ENCODE data around the gene PARD3. TPM values are rescaled to one million over a fixed set of nuclear protein-coding genes. Genes with fewer than 3 reads are reported as not detected.

Gene PARD3
- total RNA-seq, 4 donors from 2014 or later, result 27.3 to 65.3 (median 55.6) TPM

GRCh38 chr10:34186745-34187144, 628.4 kb downstream of the PARD3 start:
- Histone ChIP-seq H3K9me3 (no peaks in the 10 kb centered on the region), H3K4me1 (peaks cover 0 to 25% (median 15%) of the 10 kb centered on the region in 4 donors), H3K4me3 (no peak overlapping the region), H3K27ac (peak overlapping the region in 1 of 4 donors; percentile 41), H3K27me3 (no peaks in the 10 kb centered on the region), H3K36me3 (no peaks in the 10 kb centered on the region)
- TF ChIP-seq POLR2A (IDR thresholded peaks at IDR 0.05), result no peak
- TF ChIP-seq EP300 (IDR thresholded peaks at IDR 0.05; ENCODE audit: low read depth), result no peak
- TF ChIP-seq POLR2AphosphoS5 (IDR thresholded peaks at IDR 0.05), result no peak
- TF ChIP-seq CTCF (IDR thresholded peaks at IDR 0.05), result no peak
- no peak for DNase-seq
- 78% methylated on average over 3 of the region's 3 CpGs; no CpG with 5 or more reads in 1 of the 2 donors for WGBS, 2 donors (ENCODE audit: low coverage in 1 of 2)
- intact Hi-C loops (cut with DNase I; ENCODE audit: low total_unique reads), result no loop called here
- in situ Hi-C loops (cut with MboI; ENCODE audit: low pct_ligation_motif_present in 1 of 4, low pct_unique_long_range_greater_than_20kb in 1 of 4, low sequenced_read_pairs in 3 of 4), result no loop called here

GRCh38 chr10:34185998-34186397, 629.1 kb downstream of the PARD3 start:
- H3K36me3 ChIP-seq, result no peaks in the 10 kb centered on the region
- 65% methylated on average over 7 of the region's 7 CpGs; no CpG with 5 or more reads in 1 of the 2 donors for WGBS, 2 donors (ENCODE audit: low coverage in 1 of 2)
- TF ChIP-seq POLR2A (IDR thresholded peaks at IDR 0.05) (no peak), EP300 (IDR thresholded peaks at IDR 0.05; ENCODE audit: low read depth) (no peak), POLR2AphosphoS5 (IDR thresholded peaks at IDR 0.05) (no peak), CTCF (IDR thresholded peaks at IDR 0.05) (no peak)
- DNase-seq, result no peak
- peaks cover 0 to 27% (median 15%) of the 10 kb centered on the region in 4 donors for H3K4me1 ChIP-seq
- H3K4me3 ChIP-seq, result no peak overlapping the region
- peak overlapping the region in 2 of 4 donors; percentile 13 to 41 for H3K27ac ChIP-seq
- H3K9me3 ChIP-seq, result no peaks in the 10 kb centered on the region
- in situ Hi-C loops (cut with MboI; ENCODE audit: low pct_ligation_motif_present in 1 of 4, low pct_unique_long_range_greater_than_20kb in 1 of 4, low sequenced_read_pairs in 3 of 4), result no loop called here
- intact Hi-C loops (cut with DNase I; ENCODE audit: low total_unique reads), result no loop called here
- no peaks in the 10 kb centered on the region for H3K27me3 ChIP-seq

- no peak for TF ChIP-seq EP300 (IDR thresholded peaks at IDR 0.05; ENCODE audit: low read depth)
- DNase-seq, result no peak
- H3K36me3 ChIP-seq, result no peaks in the 10 kb centered on the region
- peaks cover 0 to 27% (median 15%) of the 10 kb centered on the region in 4 donors for H3K4me1 ChIP-seq
- 32 to 50% methylated on average over 1 of the region's 1 CpG for WGBS, 2 donors (ENCODE audit: low coverage in 1 of 2)
- no peaks in the 10 kb centered on the region for H3K27me3 ChIP-seq
- H3K27ac ChIP-seq, result peak overlapping the region in 3 of 4 donors; percentile 1 to 42 (median 26)
- intact Hi-C loops (cut with DNase I; ENCODE audit: low total_unique reads) (no loop called here), in situ Hi-C loops (cut with MboI; ENCODE audit: low pct_ligation_motif_present in 1 of 4, low pct_unique_long_range_greater_than_20kb in 1 of 4, low sequenced_read_pairs in 3 of 4) (no loop called here)
- H3K4me3 ChIP-seq, result no peak overlapping the region
- no peaks in the 10 kb centered on the region for H3K9me3 ChIP-seq
These were observed 630.1 kb downstream of the PARD3 start for GRCh38 chr10:34184939-34185386.

- peaks cover 0 to 27% (median 15%) of the 10 kb centered on the region in 4 donors for H3K4me1 ChIP-seq
- 79 to 81% methylated on average over 6 of the region's 6 CpGs for WGBS, 2 donors (ENCODE audit: low coverage in 1 of 2)
- no peaks in the 10 kb centered on the region for H3K9me3 ChIP-seq
- H3K27ac ChIP-seq, result peak overlapping the region in 2 of 4 donors; percentile 36 to 42
- no peak for TF ChIP-seq POLR2AphosphoS5 (IDR thresholded peaks at IDR 0.05)
- no peak for TF ChIP-seq EP300 (IDR thresholded peaks at IDR 0.05; ENCODE audit: low read depth)
- TF ChIP-seq POLR2A (IDR thresholded peaks at IDR 0.05), result no peak
- no peak for TF ChIP-seq CTCF (IDR thresholded peaks at IDR 0.05)
- no peak for DNase-seq
- intact Hi-C loops (cut with DNase I; ENCODE audit: low total_unique reads), result no loop called here
- H3K4me3 ChIP-seq, result no peak overlapping the region
- H3K36me3 ChIP-seq, result no peaks in the 10 kb centered on the region
- H3K27me3 ChIP-seq, result no peaks in the 10 kb centered on the region
- in situ Hi-C loops (cut with MboI; ENCODE audit: low pct_ligation_motif_present in 1 of 4, low pct_unique_long_range_greater_than_20kb in 1 of 4, low sequenced_read_pairs in 3 of 4), result no loop called here
These were observed 630.7 kb downstream of the PARD3 start for GRCh38 chr10:34184397-34184796.
